SK-N-SH treated with all-trans-retinoic acid at 6 μM for 48 hours (cell line): ENCODE data around the gene LURAP1L.

ENCODE experiments used
- ATAC-seq: fragments of 200-7000 bp; cut with Tn5 transposase; 3 replicates; pipeline ENCODE4 v1.9.1; 2020; ENCODE audit warnings: mild to moderate bottlenecking, moderate library complexity
- BACH2 ChIP-seq: fragments of 250-450 bp; sonication (Bioruptor Pico); IDR thresholded peaks from 2 replicates; pipeline ENCODE4 v1.9.0; 2021; ENCODE audit warnings: mild to moderate bottlenecking, borderline replicate concordance
- CSDC2 ChIP-seq: fragments of 250-450 bp; sonication (Bioruptor Pico); IDR thresholded peaks from 2 replicates; pipeline ENCODE4 v1.5.0; 2020; ENCODE audit warnings: mild to moderate bottlenecking, moderate library complexity
- ESRRG ChIP-seq: fragments of 250-450 bp; sonication (Bioruptor Pico); IDR thresholded peaks from 2 replicates; pipeline ENCODE4 v1.6.1; 2021; ENCODE audit warnings: mild to moderate bottlenecking
- OSR1 ChIP-seq: fragments of 250-450 bp; sonication (Bioruptor Pico); IDR thresholded peaks from 2 replicates; pipeline ENCODE4 v1.8.0; 2022; ENCODE audit warnings: moderate library complexity, mild to moderate bottlenecking, inconsistent platforms
- PPARA ChIP-seq: fragments of 250-450 bp; sonication (Bioruptor Pico); IDR thresholded peaks from 2 replicates; pipeline ENCODE4 v1.5.0; 2020; ENCODE audit warnings: mild to moderate bottlenecking, borderline replicate concordance
- RARB ChIP-seq: fragments of 250-450 bp; sonication (Bioruptor Pico); IDR thresholded peaks from 2 replicates; pipeline ENCODE4 v1.8.0; 2021; ENCODE audit warnings: mild to moderate bottlenecking, moderate library complexity
- SNAI2 ChIP-seq: fragments of 250-450 bp; sonication (Bioruptor Pico); IDR thresholded peaks from 2 replicates; pipeline ENCODE4 v1.5.0; 2020; ENCODE audit warnings: mild to moderate bottlenecking, moderate library complexity
- TCF4 ChIP-seq: fragments of 250-450 bp; sonication (Bioruptor Pico); IDR thresholded peaks from 2 replicates; pipeline ENCODE4 v1.8.0; 2021; ENCODE audit warnings: mild to moderate bottlenecking, moderate library complexity, borderline replicate concordance
- TOX ChIP-seq: fragments of 250-450 bp; sonication (Bioruptor Pico); IDR thresholded peaks from 2 replicates; pipeline ENCODE4 v1.8.0; 2021; ENCODE audit warnings: mild to moderate bottlenecking, moderate library complexity, borderline replicate concordance
- ZC3H10 ChIP-seq: fragments of 250-450 bp; sonication (Bioruptor Pico); IDR thresholded peaks from 2 replicates; pipeline ENCODE4 v1.5.1; 2021; ENCODE audit warnings: mild to moderate bottlenecking, moderate library complexity
- ZFP3 ChIP-seq: fragments of 250-450 bp; sonication (Bioruptor Pico); IDR thresholded peaks from 2 replicates; pipeline ENCODE4 v1.5.0; 2020; ENCODE audit warnings: mild to moderate bottlenecking, moderate library complexity
- ZFP30 ChIP-seq: fragments of 450-650 bp; formaldehyde crosslinking; IDR thresholded peaks from 2 replicates; pipeline ENCODE4 v1.5.0; 2022; ENCODE audit warnings: mild to moderate bottlenecking, moderate library complexity
- ZNF565 ChIP-seq: fragments of 450-650 bp; formaldehyde crosslinking; conservative IDR thresholded peaks from 2 replicates; pipeline ENCODE4 v1.5.0; 2020; ENCODE audit warnings: low read depth, mild to moderate bottlenecking, moderate library complexity
- ZNF70 ChIP-seq: fragments of 450-650 bp; formaldehyde crosslinking; IDR thresholded peaks from 2 replicates; pipeline ENCODE4 v1.5.0; 2020; ENCODE audit warnings: mild to moderate bottlenecking, moderate library complexity
- ZNF8 ChIP-seq: fragments of 450-650 bp; formaldehyde crosslinking; IDR thresholded peaks from 2 replicates; pipeline ENCODE4 v1.5.0; 2020; ENCODE audit warnings: mild to moderate bottlenecking, moderate library complexity
- TF ChIP-seq, protein P1 (sequence below): fragments of 250-450 bp; sonication (Bioruptor Pico); IDR thresholded peaks from 2 replicates; pipeline ENCODE4 v1.8.0; 2020; ENCODE audit warnings: mild to moderate bottlenecking, moderate library complexity, borderline replicate concordance
- TF ChIP-seq, protein P2 (sequence below): fragments of 250-450 bp; sonication (Bioruptor Pico); IDR thresholded peaks from 2 replicates; pipeline ENCODE4 v1.5.1; 2021; ENCODE audit warnings: mild to moderate bottlenecking, moderate library complexity
- TF ChIP-seq, protein P3 (sequence below): fragments of 250-450 bp; sonication (Bioruptor Pico); IDR thresholded peaks from 2 replicates; pipeline ENCODE4 v1.8.0; 2021; ENCODE audit warnings: low read depth, mild to moderate bottlenecking, moderate library complexity, borderline replicate concordance
- TF ChIP-seq, protein P4 (sequence below): fragments of 250-450 bp; sonication (Bioruptor Pico); IDR thresholded peaks from 2 replicates; pipeline ENCODE4 v1.5.0; 2020; ENCODE audit warnings: mild to moderate bottlenecking, moderate library complexity

LURAP1L gene

DNA sequence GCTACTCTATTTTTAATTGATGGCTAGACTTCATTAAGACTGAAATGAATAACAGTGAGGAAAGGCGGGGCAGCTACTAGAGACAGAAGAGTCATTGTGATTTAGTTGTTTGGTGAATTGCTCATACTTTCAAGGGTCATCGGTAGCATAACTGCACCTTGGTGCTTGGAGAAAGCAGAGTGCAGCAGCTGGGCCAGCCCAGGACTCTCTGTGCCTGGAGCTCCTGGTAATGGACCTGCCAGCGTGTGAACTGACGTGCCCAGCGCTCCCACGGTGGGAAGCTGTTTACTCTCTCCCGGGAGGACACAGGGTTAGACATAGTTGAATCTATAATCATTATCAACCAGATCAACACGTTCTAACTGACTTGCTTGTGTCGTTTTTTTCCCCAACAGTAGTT lies 42.9 kb downstream of the LURAP1L start:
- no peak for TF ChIP-seq ESRRG
- TF ChIP-seq, protein P1, sequence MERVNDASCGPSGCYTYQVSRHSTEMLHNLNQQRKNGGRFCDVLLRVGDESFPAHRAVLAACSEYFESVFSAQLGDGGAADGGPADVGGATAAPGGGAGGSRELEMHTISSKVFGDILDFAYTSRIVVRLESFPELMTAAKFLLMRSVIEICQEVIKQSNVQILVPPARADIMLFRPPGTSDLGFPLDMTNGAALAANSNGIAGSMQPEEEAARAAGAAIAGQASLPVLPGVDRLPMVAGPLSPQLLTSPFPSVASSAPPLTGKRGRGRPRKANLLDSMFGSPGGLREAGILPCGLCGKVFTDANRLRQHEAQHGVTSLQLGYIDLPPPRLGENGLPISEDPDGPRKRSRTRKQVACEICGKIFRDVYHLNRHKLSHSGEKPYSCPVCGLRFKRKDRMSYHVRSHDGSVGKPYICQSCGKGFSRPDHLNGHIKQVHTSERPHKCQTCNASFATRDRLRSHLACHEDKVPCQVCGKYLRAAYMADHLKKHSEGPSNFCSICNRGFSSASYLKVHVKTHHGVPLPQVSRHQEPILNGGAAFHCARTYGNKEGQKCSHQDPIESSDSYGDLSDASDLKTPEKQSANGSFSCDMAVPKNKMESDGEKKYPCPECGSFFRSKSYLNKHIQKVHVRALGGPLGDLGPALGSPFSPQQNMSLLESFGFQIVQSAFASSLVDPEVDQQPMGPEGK (CRISPR knock-in tag): no peak
- no peak for TF ChIP-seq TCF4 (CRISPR knock-in tag)
- TF ChIP-seq OSR1 (CRISPR knock-in tag): no peak
- TF ChIP-seq, protein P2, sequence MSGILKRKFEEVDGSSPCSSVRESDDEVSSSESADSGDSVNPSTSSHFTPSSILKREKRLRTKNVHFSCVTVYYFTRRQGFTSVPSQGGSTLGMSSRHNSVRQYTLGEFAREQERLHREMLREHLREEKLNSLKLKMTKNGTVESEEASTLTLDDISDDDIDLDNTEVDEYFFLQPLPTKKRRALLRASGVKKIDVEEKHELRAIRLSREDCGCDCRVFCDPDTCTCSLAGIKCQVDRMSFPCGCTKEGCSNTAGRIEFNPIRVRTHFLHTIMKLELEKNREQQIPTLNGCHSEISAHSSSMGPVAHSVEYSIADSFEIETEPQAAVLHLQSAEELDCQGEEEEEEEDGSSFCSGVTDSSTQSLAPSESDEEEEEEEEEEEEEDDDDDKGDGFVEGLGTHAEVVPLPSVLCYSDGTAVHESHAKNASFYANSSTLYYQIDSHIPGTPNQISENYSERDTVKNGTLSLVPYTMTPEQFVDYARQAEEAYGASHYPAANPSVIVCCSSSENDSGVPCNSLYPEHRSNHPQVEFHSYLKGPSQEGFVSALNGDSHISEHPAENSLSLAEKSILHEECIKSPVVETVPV (CRISPR knock-in tag): no peak
- no peak for TF ChIP-seq ZNF565 (CRISPR knock-in tag)
- no peak for TF ChIP-seq SNAI2 (CRISPR knock-in tag)
- no peak for TF ChIP-seq PPARA (CRISPR knock-in tag)
- no peak for TF ChIP-seq ZNF70 (CRISPR knock-in tag)
- TF ChIP-seq BACH2 (CRISPR knock-in tag): no peak
- no peak for TF ChIP-seq ZFP3 (CRISPR knock-in tag)
- TF ChIP-seq CSDC2: no peak
- TF ChIP-seq ZNF8 (CRISPR knock-in tag): no peak
- no peak for TF ChIP-seq RARB
- TF ChIP-seq TOX (CRISPR knock-in tag): no peak
- TF ChIP-seq ZC3H10 (CRISPR knock-in tag): no peak
- TF ChIP-seq, protein P3, sequence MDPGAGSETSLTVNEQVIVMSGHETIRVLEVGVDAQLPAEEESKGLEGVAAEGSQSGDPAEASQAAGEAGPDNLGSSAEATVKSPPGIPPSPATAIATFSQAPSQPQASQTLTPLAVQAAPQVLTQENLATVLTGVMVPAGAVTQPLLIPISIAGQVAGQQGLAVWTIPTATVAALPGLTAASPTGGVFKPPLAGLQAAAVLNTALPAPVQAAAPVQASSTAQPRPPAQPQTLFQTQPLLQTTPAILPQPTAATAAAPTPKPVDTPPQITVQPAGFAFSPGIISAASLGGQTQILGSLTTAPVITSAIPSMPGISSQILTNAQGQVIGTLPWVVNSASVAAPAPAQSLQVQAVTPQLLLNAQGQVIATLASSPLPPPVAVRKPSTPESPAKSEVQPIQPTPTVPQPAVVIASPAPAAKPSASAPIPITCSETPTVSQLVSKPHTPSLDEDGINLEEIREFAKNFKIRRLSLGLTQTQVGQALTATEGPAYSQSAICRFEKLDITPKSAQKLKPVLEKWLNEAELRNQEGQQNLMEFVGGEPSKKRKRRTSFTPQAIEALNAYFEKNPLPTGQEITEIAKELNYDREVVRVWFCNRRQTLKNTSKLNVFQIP: no peak
- no peak for TF ChIP-seq ZFP30 (CRISPR knock-in tag)
- TF ChIP-seq, all 23 proteins: peak for 0
- no peak for ATAC-seq

DNA sequence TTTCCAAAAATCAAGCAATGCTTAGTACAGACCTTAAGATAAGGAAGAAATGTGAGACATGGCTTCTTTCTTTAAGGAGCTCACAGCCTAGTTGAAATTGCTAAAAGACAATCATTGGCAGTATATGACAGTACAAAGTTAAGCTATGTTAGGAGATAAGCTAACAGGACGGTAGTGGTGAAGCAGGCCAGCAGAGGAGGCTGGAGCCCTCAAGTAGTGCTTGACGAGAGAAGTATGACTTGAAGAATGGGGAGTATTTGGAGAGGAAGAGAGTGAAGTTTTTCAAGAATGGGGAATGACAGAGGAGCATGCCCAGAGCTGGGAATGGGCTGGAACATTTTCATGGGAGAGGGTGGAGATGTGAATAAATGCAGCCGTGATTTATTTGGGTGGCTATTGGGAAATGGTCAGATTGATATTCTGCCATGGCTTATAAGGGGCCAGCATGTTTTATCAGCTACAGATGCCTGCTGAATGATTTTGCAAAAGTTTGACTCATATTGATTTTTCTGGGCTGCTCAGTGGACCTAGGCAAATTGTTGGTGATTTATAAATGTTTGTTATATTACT lies 43.7 kb downstream of the LURAP1L start:
- TF ChIP-seq ZNF565 (CRISPR knock-in tag) (no peak), ZFP30 (CRISPR knock-in tag) (no peak), SNAI2 (CRISPR knock-in tag) (no peak), ESRRG (no peak), BACH2 (CRISPR knock-in tag) (no peak), CSDC2 (no peak), ZC3H10 (CRISPR knock-in tag) (no peak), TCF4 (CRISPR knock-in tag) (no peak), ZNF70 (CRISPR knock-in tag) (no peak), RARB (no peak), TOX (CRISPR knock-in tag) (no peak), OSR1 (CRISPR knock-in tag) (no peak)
- TF ChIP-seq, protein P4, sequence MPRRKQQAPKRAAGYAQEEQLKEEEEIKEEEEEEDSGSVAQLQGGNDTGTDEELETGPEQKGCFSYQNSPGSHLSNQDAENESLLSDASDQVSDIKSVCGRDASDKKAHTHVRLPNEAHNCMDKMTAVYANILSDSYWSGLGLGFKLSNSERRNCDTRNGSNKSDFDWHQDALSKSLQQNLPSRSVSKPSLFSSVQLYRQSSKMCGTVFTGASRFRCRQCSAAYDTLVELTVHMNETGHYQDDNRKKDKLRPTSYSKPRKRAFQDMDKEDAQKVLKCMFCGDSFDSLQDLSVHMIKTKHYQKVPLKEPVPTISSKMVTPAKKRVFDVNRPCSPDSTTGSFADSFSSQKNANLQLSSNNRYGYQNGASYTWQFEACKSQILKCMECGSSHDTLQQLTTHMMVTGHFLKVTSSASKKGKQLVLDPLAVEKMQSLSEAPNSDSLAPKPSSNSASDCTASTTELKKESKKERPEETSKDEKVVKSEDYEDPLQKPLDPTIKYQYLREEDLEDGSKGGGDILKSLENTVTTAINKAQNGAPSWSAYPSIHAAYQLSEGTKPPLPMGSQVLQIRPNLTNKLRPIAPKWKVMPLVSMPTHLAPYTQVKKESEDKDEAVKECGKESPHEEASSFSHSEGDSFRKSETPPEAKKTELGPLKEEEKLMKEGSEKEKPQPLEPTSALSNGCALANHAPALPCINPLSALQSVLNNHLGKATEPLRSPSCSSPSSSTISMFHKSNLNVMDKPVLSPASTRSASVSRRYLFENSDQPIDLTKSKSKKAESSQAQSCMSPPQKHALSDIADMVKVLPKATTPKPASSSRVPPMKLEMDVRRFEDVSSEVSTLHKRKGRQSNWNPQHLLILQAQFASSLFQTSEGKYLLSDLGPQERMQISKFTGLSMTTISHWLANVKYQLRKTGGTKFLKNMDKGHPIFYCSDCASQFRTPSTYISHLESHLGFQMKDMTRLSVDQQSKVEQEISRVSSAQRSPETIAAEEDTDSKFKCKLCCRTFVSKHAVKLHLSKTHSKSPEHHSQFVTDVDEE (CRISPR knock-in tag): no peak
- TF ChIP-seq, protein P2 (CRISPR knock-in tag): no peak
- TF ChIP-seq, protein P3: no peak
- ATAC-seq: no peak
